Activated CD8-positive, alpha-beta memory T cell treated with anti-CD3 and anti-CD28 coated beads for 48 hours (primary cell): ENCODE data around the gene USP27X.

ENCODE experiments used
- DNase-seq, 3 experiments: peaks; one replicate each; pipeline ENCODE4 v3.0.0-alpha.2; 2020; ENCODE audit warnings: low read depth in 2 of 3, low spot score in 2 of 3

The USP27X gene

GRCh38 chrX:49878834-49879655 lies at the start of gene USP27X:
Gene USP27X, plus strand, starts transcription at chrX:49879484. Its CDS starts 824 bp downstream, at chrX:49880308.
- peak; percentile 13 to 45 (median 19) for DNase-seq

- DNase-seq: no peak
Measured at GRCh38 chrX:49838374-49838773, 40.9 kb upstream of the USP27X start.

- DNase-seq: peak in 2 of 3 experiments; percentile 9 to 10
Measured at GRCh38 chrX:49840679-49841078, 38.6 kb upstream of the USP27X start.

GRCh38 chrX:49842621-49843020 lies 36.7 kb upstream of the USP27X start:
- DNase-seq: no peak

GRCh38 chrX:49844611-49845010 lies 34.7 kb upstream of the USP27X start:
- DNase-seq: no peak

GRCh38 chrX:49845701-49846403 lies 33.4 kb upstream of the USP27X start:
- no peak for DNase-seq

GRCh38 chrX:49846522-49846921 lies 32.8 kb upstream of the USP27X start:
- no peak for DNase-seq

GRCh38 chrX:49848275-49848674 lies 31.0 kb upstream of the USP27X start:
- DNase-seq: no peak

- no peak for DNase-seq
Measured at GRCh38 chrX:49850028-49850427, 29.3 kb upstream of the USP27X start.

- DNase-seq: no peak
Measured at GRCh38 chrX:49853661-49854060, 25.6 kb upstream of the USP27X start.

- no peak for DNase-seq
Measured at GRCh38 chrX:49856819-49857218, 22.5 kb upstream of the USP27X start.

GRCh38 chrX:49858341-49858740 lies 20.9 kb upstream of the USP27X start:
- DNase-seq: no peak

- no peak for DNase-seq
Measured at GRCh38 chrX:49859491-49859890, 19.8 kb upstream of the USP27X start.

- no peak for DNase-seq
Measured at GRCh38 chrX:49860867-49861535, 18.3 kb upstream of the USP27X start.

- DNase-seq: no peak
Measured at GRCh38 chrX:49862093-49862492, 17.2 kb upstream of the USP27X start.

- DNase-seq: no peak
Measured at GRCh38 chrX:49868739-49869138, 10.5 kb upstream of the USP27X start.

- DNase-seq: no peak
Measured at GRCh38 chrX:49876750-49877149, 2.5 kb upstream of the USP27X start.

- no peak for DNase-seq
Measured at GRCh38 chrX:49877397-49878101, 1.7 kb upstream of the USP27X start.

GRCh38 chrX:49878128-49878833 lies 1.0 kb upstream of the USP27X start:
- DNase-seq: no peak

- DNase-seq: no peak
Measured at GRCh38 chrX:49879656-49880277, 483 bp downstream of the USP27X start.
